GM15510 (cell line): ENCODE data around the gene GABRA5.

Source experiments
- POLR2A ChIP-seq: IDR thresholded peaks from 3 replicates; pipeline ENCODE4 v1.6.1; 2011; ENCODE audit warnings: borderline replicate concordance; ENCODE audit not compliant: insufficient read length; ENCODE audit errors: extremely low read depth

GABRA5 gene

DNA sequence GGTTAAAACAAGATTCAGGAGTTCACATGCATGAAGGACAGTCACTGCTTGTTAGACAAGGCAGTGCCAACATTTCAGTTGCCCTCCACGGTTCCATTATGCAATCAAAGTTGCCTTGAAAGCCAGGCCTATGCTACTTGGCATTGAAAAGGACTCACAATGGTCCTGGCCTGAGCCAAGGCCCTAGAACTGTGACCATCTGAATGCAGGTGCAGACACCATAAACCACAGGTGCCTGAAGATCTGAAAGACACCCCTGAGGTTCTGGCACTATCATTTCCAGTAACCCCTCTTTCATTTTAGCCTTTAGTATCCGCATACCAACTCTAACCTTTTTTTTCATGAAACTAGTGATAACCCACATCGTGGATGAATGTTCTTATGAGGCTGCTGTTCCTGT lies 2.8 kb downstream of the GABRA5 start:
- TF ChIP-seq POLR2A, result no peak

DNA sequence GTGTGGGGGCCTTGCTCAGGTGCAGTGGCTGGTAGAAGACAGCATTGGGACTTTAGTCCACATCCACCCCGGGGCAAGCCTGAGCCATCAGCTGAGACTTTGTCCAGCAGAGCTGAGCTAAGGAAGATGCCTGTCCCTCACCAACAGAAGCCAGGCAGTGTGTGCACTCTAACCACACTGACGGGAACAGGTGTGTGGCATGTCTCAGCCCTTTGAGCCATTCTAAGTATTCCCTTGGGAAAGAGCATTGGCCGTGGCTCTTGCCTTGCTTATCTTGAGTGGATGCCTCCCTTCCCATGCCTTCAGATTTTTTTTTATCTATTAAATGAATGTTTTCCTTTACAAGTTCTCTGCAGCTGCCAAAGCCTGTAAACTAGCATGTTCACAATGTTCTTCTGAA lies 3.5 kb downstream of the GABRA5 start:
- TF ChIP-seq POLR2A, result no peak

DNA sequence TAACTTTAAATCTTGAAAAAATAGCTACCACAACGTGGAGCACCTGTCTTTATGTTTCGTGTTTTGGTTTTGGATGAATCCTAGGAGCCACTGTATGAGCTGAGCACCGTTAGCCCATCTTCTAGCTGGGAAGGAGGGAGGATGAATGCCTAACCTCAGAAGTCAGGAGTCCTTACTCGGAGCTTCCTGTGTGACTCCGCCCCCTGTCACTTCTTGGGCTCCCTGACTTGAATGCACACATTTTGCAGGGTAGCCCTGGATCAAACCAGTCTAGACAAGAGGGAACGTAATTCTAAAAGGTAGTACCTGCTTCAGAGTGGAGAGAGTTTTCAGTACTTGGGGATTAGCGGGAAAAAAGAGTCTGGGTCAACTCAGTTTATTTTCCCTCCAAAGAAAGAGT lies 5.3 kb downstream of the GABRA5 start:
- no peak for TF ChIP-seq POLR2A

DNA sequence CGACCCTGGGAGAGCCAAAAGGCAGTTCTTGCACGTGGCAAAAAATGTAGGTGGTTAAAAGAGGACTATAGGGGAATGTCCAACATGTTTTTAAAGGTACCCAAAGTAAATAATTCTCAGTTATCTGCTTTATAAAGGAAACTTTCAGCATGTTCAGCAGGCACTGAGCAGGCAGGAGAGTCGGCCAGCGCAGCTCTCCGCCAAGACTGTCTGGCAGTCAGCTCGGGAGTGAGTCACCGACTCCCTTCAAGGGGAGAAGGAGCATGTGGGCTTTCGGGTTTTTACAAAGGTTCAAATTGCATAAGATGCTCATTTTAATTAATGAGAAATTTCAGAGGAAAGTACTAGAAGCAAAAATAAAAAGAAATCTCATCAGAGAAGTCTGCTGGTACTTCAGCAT lies 7.0 kb downstream of the GABRA5 start:
- TF ChIP-seq POLR2A, result no peak

DNA sequence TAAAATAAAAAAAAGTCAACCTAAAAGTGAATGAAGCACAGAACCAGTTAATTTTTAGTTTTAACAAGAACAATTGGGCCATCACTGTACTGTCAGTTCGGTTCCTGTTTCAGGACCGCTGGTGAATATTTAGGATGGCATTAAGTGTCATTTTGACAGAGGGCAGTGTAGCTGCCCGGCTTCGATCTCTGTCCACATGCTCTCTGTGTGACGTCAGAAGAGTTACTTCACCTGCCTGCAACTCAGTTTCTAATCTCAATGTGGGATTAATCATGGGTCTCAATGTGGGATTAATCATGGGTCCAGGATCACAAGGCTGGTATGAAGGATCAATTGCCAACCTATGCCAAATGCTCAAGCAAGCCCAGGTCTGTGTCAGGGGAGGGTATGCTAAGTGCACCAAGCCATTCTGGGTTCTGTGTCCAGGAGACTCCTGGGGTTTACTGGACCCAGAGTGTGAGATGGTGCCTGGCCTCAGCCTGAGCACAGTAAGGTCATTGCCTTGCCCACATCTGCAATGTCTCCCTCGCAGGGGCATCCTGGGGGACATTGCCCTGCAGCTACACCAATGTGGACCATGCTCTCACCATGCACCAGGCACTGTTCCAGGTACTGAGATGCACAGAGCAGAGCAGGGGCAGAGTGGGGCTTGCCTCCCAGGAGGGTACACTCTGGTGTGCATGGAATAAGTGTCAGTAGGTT lies 8.1 kb downstream of the GABRA5 start:
- TF ChIP-seq POLR2A, result no peak

DNA sequence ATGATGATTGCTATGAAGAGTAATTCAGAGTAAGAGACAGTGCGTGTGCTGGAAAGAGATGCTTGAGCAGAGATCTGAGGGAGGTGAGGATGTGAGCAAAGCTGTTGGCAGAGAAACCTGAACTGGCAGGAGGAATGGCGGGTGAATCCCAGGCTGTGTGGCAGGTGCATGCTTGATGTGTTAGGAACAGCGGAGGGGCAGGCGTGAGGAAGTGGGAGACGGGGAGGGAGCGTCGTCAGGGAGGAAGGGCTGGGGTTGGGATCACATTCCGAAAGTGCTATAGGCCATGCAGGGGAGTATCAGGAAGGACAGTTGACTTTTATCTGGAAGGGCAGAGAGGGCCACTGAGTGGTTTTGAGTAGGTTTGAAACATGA lies 8.6 kb downstream of the GABRA5 start:
- no peak for TF ChIP-seq POLR2A

DNA sequence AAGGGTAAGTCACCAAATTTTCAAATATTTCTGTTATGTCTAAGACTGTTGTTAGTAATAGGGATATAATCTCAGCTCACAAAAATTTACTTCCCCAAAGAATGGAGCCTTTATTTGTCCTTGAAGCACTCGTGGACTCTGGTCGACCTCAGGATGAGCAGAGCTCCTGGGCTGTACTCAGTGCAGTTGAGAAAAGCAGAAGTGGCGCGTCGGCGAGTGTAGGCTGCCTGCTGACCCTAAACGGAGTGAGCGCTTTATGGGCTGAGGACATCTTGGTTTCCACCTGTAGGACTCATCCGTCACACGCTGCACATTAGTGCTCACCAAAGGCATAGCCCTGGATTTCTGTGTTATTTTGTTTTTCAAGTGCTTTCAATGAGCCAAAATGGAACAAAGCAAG lies 11.0 kb downstream of the GABRA5 start:
- no peak for TF ChIP-seq POLR2A

DNA sequence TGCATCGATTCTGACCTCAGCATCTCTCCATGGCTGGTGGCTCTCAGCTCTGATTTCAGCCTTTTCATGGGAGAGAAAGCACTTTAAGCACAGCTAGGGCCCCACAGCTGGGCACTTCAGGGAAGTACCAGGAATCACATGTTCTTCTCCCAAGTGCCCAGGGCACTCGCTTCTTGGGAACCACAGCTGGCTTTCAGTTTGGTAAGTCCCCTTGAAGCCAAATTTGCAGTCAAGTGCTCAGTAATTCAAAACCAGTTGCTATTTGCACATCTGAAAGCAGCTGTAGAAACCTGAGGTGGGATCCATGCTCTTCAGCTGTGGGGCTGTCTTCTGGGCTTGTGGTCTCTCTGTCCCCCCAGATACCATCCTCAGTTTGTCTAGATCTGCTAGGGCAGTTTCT lies 12.8 kb downstream of the GABRA5 start:
- no peak for TF ChIP-seq POLR2A

DNA sequence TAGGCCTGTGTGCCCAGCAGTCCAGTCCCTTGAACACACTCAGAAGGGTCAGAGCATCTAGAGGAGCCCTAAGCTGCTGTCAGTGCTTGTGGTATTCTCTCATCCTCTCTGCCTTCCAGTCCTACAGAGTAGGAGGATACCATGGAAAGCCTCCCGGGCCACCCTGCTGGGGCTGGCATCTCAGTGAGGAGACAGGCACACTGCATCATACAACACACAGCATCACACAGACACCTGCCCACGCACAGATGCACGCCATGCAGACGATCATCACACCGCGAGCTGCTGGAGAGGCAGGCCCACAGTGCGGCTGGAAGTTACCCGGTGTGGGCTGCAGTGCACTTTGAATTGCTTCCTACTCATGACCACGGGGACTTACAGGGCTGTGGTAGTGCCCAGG lies 15.2 kb downstream of the GABRA5 start:
- no peak for TF ChIP-seq POLR2A

DNA sequence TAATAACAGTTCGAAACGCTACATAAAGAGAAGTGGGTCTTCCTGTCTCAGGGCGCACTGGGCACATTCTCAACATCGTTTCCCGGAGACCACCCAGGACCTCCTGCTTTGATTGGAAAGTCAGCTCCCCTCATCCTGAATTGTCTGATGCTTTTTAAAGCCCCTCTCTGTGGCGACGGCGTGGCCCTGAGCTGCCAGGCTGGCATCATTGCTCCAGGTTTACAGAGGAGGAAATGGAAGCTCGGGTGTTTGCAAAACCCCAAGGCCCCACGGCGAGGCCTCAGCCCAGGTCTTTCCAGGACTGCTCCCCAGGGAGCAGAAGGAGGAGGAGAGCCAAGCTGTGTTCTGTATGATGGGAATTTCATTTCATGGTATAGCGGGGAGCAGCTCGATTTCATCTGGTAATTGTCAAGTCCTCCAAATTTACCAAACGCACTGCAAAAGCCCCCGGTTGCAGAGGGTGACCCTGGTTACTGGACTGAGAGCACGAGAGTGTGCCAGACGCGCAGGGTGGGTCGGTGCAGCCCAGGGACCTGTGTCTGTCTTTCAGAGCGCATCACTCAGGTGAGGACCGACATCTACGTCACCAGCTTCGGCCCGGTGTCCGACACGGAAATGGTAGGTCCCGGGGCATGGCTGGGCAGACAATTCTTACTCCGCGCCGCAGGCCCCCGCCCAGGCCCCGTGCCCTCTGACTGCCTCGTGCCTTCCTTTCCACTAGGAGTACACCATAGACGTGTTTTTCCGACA lies 15.9 kb downstream of the GABRA5 start:
- TF ChIP-seq POLR2A, result no peak

DNA sequence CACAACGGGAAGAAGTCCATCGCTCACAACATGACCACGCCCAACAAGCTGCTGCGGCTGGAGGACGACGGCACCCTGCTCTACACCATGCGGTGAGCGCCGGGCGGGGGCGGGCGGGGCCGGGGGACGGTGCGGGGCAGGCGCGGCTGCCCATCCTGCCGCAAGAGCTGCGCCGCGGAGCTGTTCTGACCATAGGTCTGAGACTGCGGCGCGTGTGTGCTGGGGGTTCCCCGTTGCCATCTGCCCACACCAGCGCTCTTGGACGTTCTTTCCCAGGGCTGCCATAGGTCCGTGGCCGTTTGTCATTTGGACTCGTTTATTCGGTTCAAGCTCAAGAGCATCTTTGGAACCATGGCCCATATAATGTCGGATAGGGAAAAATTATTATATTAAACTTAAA lies 16.6 kb downstream of the GABRA5 start:
- no peak for TF ChIP-seq POLR2A

DNA sequence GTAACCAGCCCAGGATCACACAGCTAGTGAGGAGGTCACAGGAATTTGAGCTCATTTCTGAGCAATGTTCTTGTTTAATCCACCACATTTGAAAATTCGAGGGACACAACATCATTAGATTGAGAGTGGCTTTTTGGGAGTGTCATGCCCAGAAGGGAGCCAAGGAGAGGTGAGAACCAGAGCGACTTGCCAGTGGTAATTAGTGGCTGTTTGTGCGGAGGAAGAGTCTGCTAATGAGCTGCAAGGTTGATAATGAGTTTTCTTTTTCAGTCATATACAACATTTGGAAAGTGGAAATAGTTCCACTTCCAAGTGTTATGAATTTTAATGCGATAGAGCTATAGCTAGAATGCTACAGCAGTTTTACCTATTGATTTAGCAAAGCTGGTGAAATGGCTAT lies 19.7 kb downstream of the GABRA5 start:
- TF ChIP-seq POLR2A, result no peak

DNA sequence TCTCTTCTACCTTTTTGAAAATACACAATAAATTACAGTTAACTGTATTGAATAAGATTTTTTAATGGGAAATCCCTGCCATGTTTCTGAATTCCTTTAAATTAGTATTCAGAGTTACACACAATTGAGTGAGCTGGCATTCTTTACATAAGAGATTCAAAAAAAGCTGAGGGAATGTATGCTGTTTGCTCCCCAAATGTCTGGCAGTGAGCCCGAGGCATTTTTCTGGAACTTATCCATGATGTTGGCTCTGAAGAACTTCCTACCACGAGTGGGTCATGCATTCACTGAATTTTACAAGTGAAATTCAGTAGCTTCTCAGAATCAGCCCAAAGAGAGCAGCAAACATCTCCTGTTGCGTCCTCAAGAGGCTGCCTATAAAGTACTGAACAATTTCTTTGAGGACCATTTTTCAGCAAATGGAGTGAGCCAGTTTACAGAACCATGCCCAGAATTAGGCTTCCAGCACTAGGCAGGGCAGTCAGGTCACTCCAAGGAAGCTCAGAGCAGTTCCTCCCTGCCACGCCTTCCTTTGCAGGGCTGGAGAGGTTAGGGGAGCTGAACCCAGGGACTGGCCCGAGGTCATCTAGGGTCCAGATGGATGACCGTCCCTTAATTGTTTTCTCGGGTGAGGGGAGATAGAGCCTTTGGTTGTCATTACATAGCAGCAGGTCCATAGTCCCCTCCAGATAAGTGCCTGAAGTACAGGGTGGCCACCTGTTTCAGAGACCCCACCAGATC lies 21.2 kb downstream of the GABRA5 start:
- TF ChIP-seq POLR2A, result no peak

DNA sequence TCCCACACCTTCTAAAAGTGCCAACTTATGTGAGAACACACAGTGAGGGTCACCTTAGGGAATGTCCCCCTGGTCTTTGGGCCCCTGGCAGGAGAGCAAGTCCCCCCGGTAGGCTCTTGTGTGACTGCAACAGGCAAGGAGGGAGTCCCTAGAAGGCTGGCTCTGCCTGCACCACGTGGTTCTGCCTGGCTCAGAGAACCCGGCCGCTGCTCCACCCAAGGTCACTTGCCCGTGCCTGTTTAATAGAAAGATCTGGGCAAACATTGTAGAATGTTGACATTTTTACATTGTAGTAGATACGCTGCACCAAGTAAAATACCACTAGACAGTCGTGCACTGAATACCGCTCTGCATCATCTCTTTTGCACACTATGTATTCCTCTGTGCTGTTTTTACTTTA lies 21.9 kb downstream of the GABRA5 start:
- TF ChIP-seq POLR2A, result no peak

DNA sequence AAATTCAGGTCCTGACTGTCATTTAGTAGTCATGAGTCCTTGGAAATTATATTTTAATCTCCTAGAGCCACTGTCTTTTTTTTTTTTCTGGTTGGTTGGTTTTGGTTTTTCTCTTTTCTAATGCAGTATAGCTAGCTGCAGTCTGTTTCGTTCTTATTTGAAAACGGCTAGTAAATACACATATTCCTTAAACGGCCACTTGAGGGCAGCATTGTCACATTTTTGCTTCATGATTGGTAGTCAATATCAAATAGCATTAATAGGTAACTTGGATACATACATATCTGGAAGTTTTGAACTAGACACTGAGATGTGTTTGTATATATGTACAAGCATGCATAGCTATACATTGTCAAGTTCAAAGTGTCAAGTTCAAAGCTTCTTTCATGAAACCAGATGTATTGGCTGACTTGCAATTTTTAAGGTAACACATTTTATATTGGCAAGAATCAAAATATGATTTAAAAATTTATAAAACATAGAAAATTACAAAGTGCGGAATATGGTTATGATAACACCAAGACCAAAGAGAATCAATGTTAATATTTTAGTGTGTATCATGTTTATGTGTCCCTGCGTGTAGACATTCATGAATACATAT lies 22.5 kb downstream of the GABRA5 start:
- no peak for TF ChIP-seq POLR2A
